ENCODE results near the gene NAALADL2. TPM values are rescaled to one million over a fixed set of nuclear protein-coding genes. Genes with fewer than 3 reads are reported as not detected.

Gene NAALADL2
- total RNA-seq, 1 donor from 2014 or later: 1.1 TPM

GRCh38 chr3:175672119-175672689 is 813.1 kb downstream of the NAALADL2 start:
- Histone ChIP-seq H3K4me3 (ENCODE audit: low read depth, low read length) (no peak overlapping the region), H3K36me3 (ENCODE audit: control insufficient read depth, insufficient read depth, low read length) (no peaks in the 10 kb centered on the region), H3K27me3 (ENCODE audit: control insufficient read depth, insufficient read depth, low read length) (no peaks in the 10 kb centered on the region)
- no peak for DNase-seq (ENCODE audit: low read depth)
- TF ChIP-seq CTCF (IDR thresholded peaks at IDR 0.05; ENCODE audit: insufficient read depth, low read length, severe bottlenecking): no peak
- no peak for FAIRE-seq

- no peaks in the 10 kb centered on the region for H3K36me3 ChIP-seq (ENCODE audit: control insufficient read depth, insufficient read depth, low read length)
- no peak for FAIRE-seq
- TF ChIP-seq CTCF (IDR thresholded peaks at IDR 0.05; ENCODE audit: insufficient read depth, low read length, severe bottlenecking): no peak
- H3K27me3 ChIP-seq (ENCODE audit: control insufficient read depth, insufficient read depth, low read length): no peaks in the 10 kb centered on the region
- no peak for DNase-seq (ENCODE audit: low read depth)
- H3K4me3 ChIP-seq (ENCODE audit: low read depth, low read length): no peak overlapping the region
Measured at GRCh38 chr3:175679568-175679967, 820.4 kb downstream of the NAALADL2 start.

GRCh38 chr3:175692256-175692655 is 833.1 kb downstream of the NAALADL2 start:
- DNase-seq (ENCODE audit: low read depth) (no peak), FAIRE-seq (no peak)
- no peak for TF ChIP-seq CTCF (IDR thresholded peaks at IDR 0.05; ENCODE audit: insufficient read depth, low read length, severe bottlenecking)
- Histone ChIP-seq H3K36me3 (ENCODE audit: control insufficient read depth, insufficient read depth, low read length) (no peaks in the 10 kb centered on the region), H3K27me3 (ENCODE audit: control insufficient read depth, insufficient read depth, low read length) (no peaks in the 10 kb centered on the region), H3K4me3 (ENCODE audit: low read depth, low read length) (no peak overlapping the region)

GRCh38 chr3:175695251-175695650 is 836.1 kb downstream of the NAALADL2 start:
- DNase-seq (ENCODE audit: low read depth) (no peak), FAIRE-seq (no peak)
- H3K4me3 ChIP-seq (ENCODE audit: low read depth, low read length): no peak overlapping the region
- TF ChIP-seq CTCF (IDR thresholded peaks at IDR 0.05; ENCODE audit: insufficient read depth, low read length, severe bottlenecking): no peak
- H3K27me3 ChIP-seq (ENCODE audit: control insufficient read depth, insufficient read depth, low read length): no peaks in the 10 kb centered on the region
- H3K36me3 ChIP-seq (ENCODE audit: control insufficient read depth, insufficient read depth, low read length): no peaks in the 10 kb centered on the region

GRCh38 chr3:175702956-175703355 is 843.8 kb downstream of the NAALADL2 start:
- no peak for TF ChIP-seq CTCF (IDR thresholded peaks at IDR 0.05; ENCODE audit: insufficient read depth, low read length, severe bottlenecking)
- H3K27me3 ChIP-seq (ENCODE audit: control insufficient read depth, insufficient read depth, low read length): no peaks in the 10 kb centered on the region
- FAIRE-seq (no peak), DNase-seq (ENCODE audit: low read depth) (no peak)
- no peak overlapping the region for H3K4me3 ChIP-seq (ENCODE audit: low read depth, low read length)
- no peaks in the 10 kb centered on the region for H3K36me3 ChIP-seq (ENCODE audit: control insufficient read depth, insufficient read depth, low read length)

Measured in bronchial epithelial cell (primary cell).